Fibroblast of skin of scalp (primary cell): ENCODE results near the gene NIPAL1. TPM values are rescaled to one million over a fixed set of nuclear protein-coding genes. Genes with fewer than 3 reads are reported as not detected.
A peak's percentile ranks its signal among the peaks of the same experiment; 100 is the strongest.
"Not testable (repeated sequence)": the region's sequence is repeated elsewhere in the genome, so short reads cannot be mapped to it uniquely, and the experiment has no call there.

Experiments
- DNase-seq: peaks from one replicate; pipeline ENCODE4 v3.0.0-alpha.2; 2013
- polyA plus RNA-seq, 2 experiments: library from polyadenylated mRNA; unstranded; fragments of 120-200 nt; gene quantifications; one replicate each; pipeline ENCODE4 v1.2.1, GENCODE V29; 2013; ENCODE audit not compliant: insufficient read length in 2 of 2

NIPAL1 gene
- 0.46 TPM for polyA plus RNA-seq (2013, experiment 1 of 2; ENCODE audit: insufficient read length)
- 0.71 TPM for polyA plus RNA-seq (2013, experiment 2 of 2; ENCODE audit: insufficient read length)

DNA sequence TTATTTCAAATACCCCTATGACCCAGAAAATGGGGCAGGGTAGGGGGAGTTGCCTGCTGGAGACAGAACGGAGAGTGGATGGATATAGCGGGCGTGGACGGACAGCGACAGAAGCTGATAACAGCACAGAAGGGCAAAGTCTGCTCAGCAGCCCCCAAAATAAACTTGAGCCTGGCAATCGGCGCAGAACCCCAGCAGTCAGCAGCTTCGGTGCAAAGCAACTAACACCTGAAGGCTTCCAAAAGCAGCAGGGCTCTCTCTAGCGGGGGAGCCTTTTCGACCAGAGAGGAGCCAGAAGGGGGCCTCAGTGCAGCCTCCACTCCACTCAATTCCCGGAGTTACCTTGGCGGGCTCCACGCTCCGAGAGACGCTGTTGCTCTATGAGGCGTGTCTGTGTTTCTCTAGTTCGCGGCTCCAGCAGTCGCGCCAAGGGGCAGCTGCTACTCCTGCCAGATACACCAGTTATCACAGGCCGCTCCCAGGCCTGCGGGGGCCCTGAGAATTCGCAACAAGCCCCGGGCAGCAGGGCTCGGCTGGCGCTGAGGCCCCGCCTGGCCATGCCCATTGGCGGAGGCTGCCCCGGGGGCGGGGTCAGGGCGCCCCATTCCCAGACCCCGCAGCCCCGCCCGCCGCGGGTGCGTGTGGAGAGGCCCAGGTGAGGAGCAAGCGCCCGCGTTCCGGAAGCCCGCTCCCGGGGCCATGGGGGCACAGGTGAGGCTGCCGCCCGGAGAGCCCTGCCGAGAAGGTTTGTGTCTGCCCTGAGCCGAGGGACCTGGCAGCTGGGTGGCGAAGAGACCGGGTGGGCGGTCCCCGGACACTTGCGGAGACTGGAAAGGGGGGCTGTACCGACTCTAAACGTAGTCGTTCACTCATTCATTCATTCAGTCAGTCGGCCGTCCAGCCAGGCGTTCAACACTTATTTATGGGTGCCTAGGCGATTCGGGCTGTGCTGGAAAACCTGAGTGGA is at the start of gene NIPAL1, which contains the start of gene CNGA1:
NIPAL1 (plus strand) TSS at position 632 of the 967 bp plus-strand sequence; CDS start at position 700, 68 bp downstream.
CNGA1 (minus strand) TSS at position 541 of the 967 bp plus-strand sequence. CDS start 63,992 bp downstream, outside the sequence.
- DNase-seq: peak; percentile 57

DNA sequence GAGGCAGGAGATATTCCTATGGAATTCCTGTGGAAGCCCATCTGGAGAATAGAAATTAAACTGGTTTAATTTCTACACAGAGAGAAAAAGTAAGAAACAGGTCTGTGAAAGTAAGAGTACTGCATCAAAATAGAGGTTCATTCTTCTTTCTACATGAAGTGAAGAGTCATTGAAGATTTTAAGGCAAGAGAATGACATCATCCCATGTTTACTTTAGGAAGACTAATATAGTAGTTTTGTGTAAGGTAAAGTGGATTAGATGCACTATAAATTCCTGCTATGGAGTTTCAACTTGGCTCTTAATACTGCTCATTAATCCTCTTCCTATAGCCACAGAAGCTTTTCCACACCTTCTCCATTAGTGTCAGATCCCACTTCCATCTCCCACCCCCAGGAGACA is 47.7 kb upstream of the NIPAL1 start:
- no peak for DNase-seq

DNA sequence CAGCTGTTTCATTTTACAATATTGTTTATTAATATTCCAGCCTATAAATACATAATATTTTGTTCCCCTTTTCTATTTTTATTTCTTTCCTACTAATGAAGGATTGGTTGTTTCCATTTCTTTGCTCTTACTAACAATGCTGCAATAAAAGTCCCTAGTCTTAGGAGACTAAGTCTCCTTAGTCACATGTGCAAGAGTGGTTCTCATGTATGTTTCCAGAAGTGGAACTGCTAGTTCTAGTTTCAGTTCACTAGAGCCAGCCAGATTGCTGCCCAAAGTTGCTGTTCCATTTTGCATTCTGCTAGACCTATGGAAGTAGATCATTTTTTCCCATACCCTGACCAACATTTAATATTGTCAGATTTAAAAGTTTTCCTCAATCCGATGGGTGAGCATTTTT is 44.4 kb upstream of the NIPAL1 start:
- no peak for DNase-seq

DNA sequence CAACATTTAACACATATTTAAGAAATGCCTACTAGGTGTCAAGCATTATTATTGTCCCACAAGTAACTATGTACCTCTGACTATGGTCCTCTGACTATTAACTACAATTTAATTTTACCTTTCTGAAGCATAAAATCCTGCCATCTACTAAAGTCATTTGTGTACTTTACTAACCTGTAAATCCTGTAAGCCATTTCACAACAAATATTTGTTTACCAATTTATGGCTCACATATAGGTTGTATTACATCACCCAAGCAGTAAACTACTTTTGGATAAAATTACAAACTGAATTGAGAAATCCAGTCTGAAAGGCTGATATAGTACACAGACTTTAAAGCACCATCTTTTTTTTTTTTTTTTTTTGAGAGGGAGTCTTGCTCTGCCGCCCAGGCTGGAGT is 43.9 kb upstream of the NIPAL1 start:
- no peak for DNase-seq

DNA sequence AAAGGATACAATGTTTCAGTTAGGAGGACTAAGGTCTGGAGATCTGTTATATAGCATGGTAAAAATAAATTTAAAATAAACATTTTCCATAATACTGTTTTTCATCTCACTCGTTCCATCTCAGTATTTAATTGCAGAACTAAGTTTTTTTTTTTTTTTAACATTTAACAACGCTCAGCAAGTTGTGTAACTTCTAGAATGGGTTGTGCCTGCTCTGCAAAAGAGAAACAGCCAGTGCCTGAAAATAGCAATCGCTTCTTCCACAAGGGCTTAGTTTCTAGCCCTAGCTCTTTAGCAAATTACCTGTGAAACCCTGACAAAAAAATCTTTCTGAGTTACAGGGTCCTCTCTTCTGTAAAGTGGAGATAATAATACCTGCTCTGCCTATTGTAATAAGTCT is 42.0 kb upstream of the NIPAL1 start:
- DNase-seq: no peak

DNA sequence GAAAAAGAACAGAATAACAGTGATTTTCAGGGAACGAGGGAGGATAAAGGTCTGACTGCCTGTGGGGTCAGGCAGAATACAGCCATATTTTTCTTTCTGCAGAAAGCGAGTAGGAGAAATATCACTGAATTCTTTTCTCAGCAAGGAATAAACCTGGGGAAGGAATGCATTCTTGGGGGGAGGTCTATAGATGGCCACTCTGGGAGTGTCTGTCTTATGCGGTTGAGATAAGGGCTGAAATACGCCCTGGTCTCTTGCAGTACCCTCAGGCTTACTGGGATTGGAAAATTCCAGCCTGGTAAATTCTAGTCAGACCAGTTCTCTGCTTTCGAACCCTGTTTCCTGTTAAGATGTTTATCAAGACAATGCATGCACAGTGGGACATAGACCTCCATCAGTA is 26.4 kb upstream of the NIPAL1 start:
- DNase-seq: no peak

DNA sequence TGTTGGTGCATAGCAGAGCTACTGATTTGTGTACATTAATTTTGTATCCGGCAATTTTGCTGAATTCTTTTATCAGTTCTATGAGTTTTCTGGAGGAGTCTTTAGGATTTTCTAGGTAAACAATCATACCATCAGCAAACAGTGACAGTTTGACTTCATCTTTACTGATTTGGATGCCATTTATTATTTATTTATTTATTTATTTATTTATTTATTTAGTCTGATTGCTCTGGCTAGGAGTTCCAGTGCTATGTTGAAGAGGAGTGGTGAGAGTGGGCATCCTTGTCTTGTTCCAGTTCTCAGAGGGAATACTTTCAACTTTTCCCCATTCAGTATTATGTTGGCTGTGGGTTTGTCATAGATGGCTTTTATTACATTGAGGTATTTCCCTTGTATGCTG is 24.1 kb upstream of the NIPAL1 start:
- DNase-seq: not testable (repeated sequence)

DNA sequence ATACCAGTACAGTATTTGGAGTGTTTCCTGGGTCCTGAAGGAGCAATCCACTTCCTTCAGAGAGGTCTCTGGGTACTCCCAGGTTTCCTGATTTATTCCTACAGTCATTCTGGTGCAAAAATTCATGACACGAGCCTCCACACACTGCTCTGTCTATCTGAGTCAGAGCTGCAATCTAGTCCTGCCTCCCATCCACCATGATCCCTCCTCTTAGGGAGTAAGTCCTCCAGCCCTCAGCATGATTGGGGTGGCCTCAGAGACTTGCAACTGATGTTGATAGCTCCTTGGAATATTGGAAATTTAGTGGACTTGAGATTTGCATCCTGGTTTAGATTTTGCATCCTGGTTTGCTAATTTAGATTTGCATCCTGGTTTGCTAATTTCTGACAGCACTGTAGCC is 20.6 kb upstream of the NIPAL1 start:
- DNase-seq: no peak

DNA sequence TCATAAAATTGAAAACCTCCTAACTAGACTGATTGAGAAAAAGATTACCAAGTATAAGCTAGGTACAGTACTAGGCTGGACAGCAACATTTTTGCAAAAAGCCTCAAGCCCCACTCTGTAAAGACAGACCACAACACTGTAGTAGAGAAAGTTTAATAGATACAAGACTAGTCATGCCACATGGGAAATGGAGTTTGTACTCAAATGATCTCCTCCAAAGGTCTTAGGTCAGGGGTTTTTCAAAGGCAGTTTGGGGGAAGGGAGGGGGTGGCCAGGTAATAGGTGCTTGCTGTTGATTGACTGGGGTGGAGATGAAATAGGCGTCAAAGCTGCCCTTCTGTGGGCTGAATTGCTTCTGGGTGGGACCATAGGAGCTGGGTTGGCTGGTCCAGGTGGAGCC is 14.3 kb upstream of the NIPAL1 start:
- no peak for DNase-seq

DNA sequence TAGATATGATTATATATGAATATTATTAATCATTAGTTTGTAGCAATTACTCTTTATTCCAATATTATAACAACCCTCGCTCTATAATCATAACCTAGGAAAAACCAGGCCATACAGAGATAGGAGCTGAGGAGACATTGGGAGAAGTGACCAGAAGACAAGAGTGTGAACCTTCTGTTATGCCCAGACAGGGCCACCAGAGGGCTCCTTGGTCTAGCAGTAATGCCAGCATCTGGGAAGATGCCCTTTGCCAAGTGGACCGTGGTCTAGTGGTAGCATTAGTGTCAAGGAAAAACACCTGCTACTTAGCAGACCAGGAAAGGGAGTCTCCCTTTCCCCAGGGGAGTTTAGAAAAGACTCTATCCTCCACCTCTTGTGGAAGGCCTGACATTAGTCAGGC is 13.0 kb upstream of the NIPAL1 start:
- DNase-seq: peak; percentile 15

DNA sequence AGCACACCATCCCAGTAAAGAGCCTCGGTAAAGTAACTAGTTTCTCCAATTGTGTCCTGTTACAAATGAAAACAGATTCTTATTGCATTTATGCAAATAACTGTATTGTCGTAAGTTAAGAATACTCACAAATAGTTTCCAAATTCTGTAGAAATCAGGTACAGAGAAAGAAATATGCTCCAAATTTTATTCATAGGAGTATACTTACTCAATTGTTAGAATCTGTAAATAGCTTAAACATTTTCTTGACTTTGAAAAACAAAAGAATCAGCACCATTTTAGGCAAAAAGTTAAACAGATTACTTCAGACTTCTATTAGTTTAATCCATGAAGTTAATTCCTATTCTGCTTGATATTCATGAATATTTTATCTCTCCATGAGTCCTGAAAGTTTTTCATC is 10.8 kb upstream of the NIPAL1 start:
- no peak for DNase-seq

DNA sequence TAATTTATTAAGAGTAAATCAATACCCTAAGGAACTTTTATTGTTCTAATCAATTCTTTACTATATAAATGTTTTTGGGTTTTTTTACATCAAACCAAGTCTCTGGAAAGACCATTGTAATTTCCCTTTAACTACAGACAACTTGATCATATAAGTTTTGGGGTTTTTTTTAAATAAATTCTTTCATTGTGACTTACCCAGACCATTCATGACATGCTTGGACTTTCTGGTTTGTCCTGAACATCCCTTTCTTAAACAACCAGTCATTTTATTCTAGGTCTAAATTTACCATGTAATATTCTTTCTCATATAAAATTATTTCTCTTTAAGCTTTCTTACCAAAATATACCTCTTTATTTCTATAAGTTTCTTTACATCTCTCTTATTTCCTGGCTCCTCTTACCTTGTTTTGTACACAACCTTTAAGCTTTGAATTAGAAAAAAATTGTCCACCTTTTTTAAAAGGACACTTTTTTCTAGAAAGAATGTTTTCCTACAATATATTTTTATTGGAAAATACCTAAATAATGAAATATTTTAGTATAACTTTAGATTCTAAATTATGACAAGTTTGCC is 8.5 kb upstream of the NIPAL1 start:
- no peak for DNase-seq

DNA sequence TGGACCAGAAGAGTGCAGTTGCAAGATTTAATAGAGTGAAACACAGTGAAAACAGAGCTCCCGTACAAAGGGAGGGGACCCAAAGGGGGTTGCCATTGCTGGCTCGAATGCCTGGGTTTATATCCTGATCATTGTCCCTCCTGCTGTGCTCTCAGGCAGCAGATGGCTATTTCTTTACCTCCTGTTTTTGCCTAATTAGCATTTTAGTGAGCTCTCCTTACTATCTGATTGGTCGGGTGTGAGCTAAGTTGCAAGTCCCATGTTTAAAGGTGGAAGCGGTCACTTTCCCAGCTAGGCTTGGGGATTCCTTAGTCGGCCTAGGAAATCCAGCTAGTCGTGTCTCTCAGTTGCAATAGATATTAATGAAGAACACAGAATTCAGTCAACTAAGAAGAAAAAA is 5.7 kb upstream of the NIPAL1 start:
- DNase-seq: not testable (repeated sequence)

DNA sequence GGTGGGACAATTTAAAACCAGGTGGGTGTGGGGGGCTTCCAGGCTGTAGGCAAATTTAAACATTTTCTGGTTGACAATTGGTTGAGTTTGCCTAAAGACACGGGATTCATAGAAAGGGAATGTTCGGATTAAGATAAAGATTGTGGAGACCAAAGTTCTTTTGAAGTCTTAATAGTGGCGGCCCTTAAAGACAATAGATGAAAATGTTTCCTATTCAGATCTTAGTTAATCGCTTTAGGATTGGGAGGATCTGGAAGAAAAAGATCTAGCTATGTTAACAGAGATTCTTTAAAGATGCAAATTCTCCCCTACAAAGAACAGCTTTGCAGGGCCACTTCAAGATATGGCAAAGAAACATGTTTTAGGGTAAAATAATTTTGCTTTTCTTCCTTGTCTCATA is 4.8 kb upstream of the NIPAL1 start:
- DNase-seq: no peak

DNA sequence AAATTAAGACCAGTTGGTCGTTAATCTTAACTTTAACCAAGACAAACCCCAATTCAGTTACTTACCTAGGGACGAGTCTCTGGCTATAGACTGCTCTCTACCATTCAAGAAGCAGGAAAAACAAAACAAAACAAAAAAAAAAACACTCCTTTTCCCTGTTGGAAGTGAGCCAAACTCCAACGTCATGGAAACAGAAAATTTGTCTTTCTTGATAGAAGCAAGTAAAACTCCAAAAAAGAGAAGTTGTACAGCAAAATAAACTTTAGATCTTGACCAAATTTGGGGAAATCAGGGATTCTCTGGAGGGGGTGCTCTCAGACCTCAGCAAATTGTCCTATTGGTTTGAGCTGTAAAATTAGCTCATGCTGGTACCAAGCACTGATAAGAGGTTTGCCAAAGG is 3.7 kb upstream of the NIPAL1 start:
- DNase-seq: no peak

DNA sequence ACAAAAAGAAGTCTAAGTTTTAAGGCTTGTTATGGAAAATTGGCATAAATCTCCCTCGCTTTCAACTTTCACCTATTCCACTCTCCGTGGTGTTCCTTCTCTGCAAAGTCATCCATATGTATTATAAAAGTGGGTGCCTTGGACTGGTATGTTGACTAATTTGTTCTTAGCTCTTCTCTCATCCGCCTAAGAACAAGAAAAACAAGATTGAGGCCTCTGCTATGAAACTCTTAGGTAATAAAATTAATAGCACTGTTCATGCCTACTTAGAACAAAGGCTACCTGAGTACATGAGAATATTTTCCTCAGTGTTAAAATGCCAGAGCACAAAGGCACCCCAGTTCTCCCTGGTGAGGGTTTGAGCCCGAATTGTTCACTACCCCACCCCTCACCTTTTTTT is 1.4 kb upstream of the NIPAL1 start:
- no peak for DNase-seq

DNA sequence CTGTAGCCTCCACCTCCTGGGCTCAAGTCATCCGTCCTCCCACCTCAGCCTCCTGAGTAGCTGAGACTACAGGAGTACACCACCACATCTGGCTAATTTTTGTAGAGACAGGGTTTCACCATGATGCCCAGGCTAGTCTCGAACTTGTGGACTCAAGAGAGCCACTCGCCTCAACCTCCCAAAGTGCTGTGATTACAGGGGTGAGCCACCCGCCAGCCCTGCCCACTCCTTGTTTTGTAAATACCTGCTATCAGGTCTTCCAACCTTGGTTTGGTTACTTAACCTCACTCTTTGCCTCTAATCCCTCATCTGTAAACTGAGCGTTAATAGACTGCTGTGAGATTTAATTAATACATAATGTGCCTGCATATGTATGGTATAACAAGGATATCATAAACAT is 894 bp upstream of the NIPAL1 start:
- DNase-seq: no peak

DNA sequence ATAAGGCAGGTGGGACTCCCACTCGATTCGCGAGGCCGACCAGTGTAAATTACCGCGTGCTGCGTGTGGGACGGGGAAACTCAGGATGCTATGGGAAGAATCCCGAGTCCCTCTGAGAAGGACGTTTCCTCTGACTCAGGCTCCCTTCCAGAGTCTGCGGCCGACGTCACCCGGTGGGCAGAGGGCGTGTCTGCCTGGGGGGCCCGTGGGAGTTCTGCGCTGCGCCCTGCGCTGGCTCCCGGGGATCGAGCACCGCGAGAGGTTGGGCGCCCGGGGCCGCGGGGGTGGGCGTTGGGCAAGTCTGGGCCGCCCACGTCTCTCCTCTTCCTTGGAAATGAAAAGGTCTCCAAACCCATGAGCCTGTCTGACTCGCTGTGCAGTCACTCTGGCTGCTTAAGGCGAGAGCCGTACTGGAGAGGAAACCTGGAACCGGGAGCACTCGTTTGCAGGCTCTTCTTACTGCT is 568 bp downstream of the NIPAL1 start:
- DNase-seq: peak; percentile 54

DNA sequence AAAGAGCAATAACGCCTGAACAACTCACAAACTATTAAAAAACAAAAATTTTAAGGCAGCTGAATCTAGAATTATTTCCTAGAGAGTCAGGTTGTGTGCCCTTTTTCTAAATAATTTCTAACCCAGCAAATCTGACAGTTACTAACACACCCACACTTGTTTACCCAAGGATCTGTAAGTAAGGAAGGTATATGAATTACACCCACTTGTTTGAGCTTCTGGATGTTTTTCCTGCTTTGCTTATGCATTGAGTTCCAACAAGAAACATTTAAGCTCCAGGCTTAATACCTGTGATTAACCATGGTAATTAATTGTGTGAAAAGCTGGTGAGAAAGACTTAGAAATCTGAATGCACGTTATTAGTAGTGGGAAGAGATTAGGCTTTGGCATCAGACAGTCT is 1.5 kb downstream of the NIPAL1 start:
- no peak for DNase-seq

DNA sequence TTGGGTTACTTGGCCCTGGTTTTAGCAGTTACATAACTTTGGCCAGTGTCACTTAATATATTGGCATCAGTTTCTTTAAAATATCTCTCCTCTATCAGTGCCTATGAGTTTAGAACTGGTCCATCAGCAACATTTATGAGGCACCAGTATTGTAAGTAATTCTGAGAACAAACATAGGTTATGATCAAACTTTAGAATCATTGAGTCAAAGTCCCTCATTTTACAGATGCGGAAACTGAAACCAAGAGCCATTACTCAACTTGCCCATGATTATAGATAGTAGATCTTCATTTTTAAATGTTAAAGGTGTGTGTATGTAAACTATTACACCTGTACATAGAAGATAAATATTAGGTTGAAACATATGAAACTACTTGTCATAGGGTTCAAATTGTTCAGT is 4.5 kb downstream of the NIPAL1 start:
- no peak for DNase-seq

DNA sequence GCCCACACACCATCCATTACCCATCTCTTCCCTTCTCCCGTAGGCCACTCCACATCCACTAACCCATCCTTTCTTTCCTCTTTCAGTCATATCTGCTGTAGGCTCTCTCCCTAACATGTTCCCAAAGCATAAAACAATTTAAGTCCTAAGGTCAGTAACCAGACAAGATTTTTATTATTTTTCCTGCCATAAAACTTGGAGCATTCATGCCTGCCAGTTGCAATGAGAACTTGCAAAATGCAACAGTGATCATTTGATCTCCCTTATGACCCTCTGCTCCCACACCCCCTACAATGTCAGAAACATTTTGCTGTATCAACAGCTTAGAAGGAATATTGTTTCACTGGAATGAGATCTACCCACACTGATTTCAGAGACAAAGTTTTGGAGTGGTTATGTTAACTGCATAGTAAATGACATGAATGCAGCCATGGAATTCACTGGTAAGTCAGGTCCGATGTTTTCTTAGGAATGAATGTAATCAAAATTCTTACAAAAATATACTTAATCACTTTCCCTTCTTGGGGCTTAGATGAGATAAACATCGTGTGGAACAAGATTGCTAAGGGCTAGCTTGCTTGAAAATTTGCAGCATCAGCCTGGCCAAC is 5.7 kb downstream of the NIPAL1 start:
- DNase-seq: no peak

DNA sequence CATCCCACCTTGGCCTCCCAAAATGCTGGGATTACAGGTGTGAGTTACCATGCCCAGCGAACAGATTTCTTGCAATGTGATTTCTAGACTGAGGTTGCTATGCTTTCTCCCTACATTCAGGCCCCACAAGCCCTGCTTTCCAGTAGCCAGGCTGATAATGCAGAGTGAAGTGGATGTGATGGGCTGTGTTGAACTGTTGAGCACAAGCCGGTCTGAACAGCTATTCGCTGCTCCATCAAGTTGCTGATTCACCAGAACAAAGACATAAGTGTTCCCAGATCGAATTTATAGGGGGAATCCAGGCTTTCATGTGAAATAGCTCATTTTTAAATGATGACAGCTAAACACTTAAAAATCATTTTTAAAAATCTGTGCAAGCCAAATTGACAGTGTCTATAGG is 8.0 kb downstream of the NIPAL1 start:
- no peak for DNase-seq

DNA sequence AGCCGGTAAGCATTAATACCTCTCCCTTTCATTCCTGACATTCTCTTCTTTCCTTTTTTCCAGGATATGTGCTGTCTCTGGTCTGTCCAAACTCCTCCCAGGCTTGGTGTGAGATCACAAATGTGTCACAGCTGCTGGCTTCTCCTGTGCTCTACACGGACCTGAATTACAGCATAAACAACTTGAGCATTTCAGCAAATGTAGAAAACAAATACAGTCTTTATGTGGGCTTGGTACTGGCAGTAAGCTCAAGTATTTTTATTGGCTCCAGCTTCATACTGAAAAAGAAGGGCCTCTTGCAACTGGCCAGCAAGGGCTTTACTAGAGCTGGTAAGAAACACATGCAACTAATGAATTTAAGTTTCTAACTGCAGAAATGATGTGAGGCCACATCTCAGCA is 8.4 kb downstream of the NIPAL1 start:
- no peak for DNase-seq
